AG04450 (cell line): ENCODE data around the gene TSN. TPM values are rescaled to one million over a fixed set of nuclear protein-coding genes. Genes with fewer than 3 reads are reported as not detected.
"Not testable (repeated sequence)": the region's sequence is repeated elsewhere in the genome, so short reads cannot be mapped to it uniquely, and the experiment has no call there.

Experiments used
- CTCF ChIA-PET: fragments of 300-600, 350-600 bp; formaldehyde crosslinking; extraction: SDS; loops from one replicate; lab custom pipeline; 2022; ENCODE audit warnings: antibody characterized with exemption, inconsistent platforms; lab: Charles Lee
- POLR2A ChIA-PET: fragments of 350-600 bp; formaldehyde crosslinking; extraction: SDS; loops from one replicate; lab custom pipeline; 2021; ENCODE audit warnings: antibody characterized with exemption, inconsistent platforms; lab: Yijun Ruan, JAX
- DNase-seq: peaks from one replicate; pipeline ENCODE4 v3.0.0-alpha.2; 2011; ENCODE audit warnings: low read depth, low spot score
- H3K27ac ChIP-seq: one replicate; pipeline ENCODE4 v1.5.1; 2012; ENCODE audit warnings: low read depth, low read length, control low read depth
- H3K27me3 ChIP-seq: one replicate; pipeline ENCODE4 v1.6.0; 2012; ENCODE audit warnings: low read length; ENCODE audit not compliant: control insufficient read depth, insufficient read depth
- H3K4me3 ChIP-seq: 2 replicates; pipeline ENCODE4 v1.5.1; 2011; ENCODE audit warnings: mild to moderate bottlenecking, low read depth, low read length, control low read depth
- H3K9me3 ChIP-seq: 2 replicates; pipeline ENCODE4 v1.5.1; 2012; ENCODE audit warnings: low read length; ENCODE audit not compliant: control insufficient read depth, insufficient read depth
- CTCF ChIP-seq: IDR thresholded peaks from 2 replicates; pipeline ENCODE4 v1.5.1; 2011; ENCODE audit warnings: low read depth, low read length, control low read depth, inconsistent platforms
- polyA plus RNA-seq: library from polyadenylated mRNA; depleted of rRNA; stranded (reverse); fragments of >200 nt; gene quantifications from 2 replicates; pipeline ENCODE4 v1.2.3, GENCODE V29; 2011

Gene TSN
- polyA plus RNA-seq, 1 experiment = 77.3 TPM

GRCh38 chr2:121731366-121731765 lies 24.1 kb upstream of the TSN start:
- ChIA-PET POLR2A (no interaction called here), CTCF (no interaction called here)
- H3K4me3 ChIP-seq = no peak overlapping the region
- TF ChIP-seq CTCF = no peak
- H3K9me3 ChIP-seq = no peaks in the 10 kb centered on the region
- H3K27me3 ChIP-seq = no peaks in the 10 kb centered on the region
- no peak overlapping the region for H3K27ac ChIP-seq
- DNase-seq = no peak

- POLR2A ChIA-PET, DNase-seq, H3K27me3 ChIP-seq, H3K9me3 ChIP-seq, H3K27ac ChIP-seq, H3K4me3 ChIP-seq: not testable (repeated sequence)
- CTCF ChIA-PET = interaction anchor here (0.6 to 1.0 kb wide), 2 partner anchors 14 to 332 kb away, joined by 4 read pairs; no protein-coding TSS in a partner anchor
Observed at GRCh38 chr2:121734544-121734943, 20.9 kb upstream of the TSN start.

- H3K27me3 ChIP-seq = no peaks in the 10 kb centered on the region
- H3K27ac ChIP-seq = no peak overlapping the region
- POLR2A ChIA-PET = interaction anchor here (2.2 kb wide), 1 partner anchor 204 kb away, joined by 30 read pairs; the partner anchor contains the start of gene RNU4ATAC
- no peak for TF ChIP-seq CTCF
- CTCF ChIA-PET = interaction anchor here (1.0 to 2.2 kb wide), 4 partner anchors 52 to 333 kb away, joined by 3 to 16 read pairs (median 6); partner anchors contain the start of gene RNU4ATAC
- H3K9me3 ChIP-seq = no peaks in the 10 kb centered on the region; the same call in 1 of the 2 replicates
- peak overlapping the region; percentile 98 for H3K4me3 ChIP-seq
- DNase-seq = no peak
Observed at GRCh38 chr2:121735518-121736074, 19.9 kb upstream of the TSN start.

DNA sequence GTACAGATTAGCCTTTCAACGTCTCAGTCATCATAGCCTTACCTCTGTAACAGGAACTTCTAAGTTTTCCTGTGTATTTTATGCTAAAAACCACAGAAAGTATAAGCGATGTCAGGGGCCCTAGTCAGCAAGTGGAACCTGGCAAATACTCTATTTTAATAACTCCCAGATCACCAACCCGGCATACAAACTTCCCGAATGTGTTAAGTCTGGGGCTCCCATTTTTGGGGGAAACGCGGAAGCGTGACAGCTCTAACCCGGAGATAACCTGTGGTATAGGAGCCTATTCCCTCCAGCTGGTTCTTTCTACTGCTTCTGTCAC lies 19.4 kb upstream of the TSN start:
- TF ChIP-seq CTCF = no peak
- peak overlapping the region; percentile 98 for H3K4me3 ChIP-seq
- peak overlapping the region; percentile 68 for H3K27ac ChIP-seq
- no peaks in the 10 kb centered on the region; the same call in 1 of the 2 replicates for H3K9me3 ChIP-seq
- H3K27me3 ChIP-seq = no peaks in the 10 kb centered on the region
- DNase-seq = no peak
- ChIA-PET POLR2A (interaction anchor here (0.6 to 2.2 kb wide), 5 partner anchors 31 to 205 kb away, joined by 3 to 30 read pairs (median 4); partner anchors contain the start of genes CLASP1 and RNU4ATAC), CTCF (interaction anchor here (0.9 to 2.2 kb wide), 5 partner anchors 52 to 379 kb away, joined by 3 to 16 read pairs (median 4); partner anchors contain the start of gene RNU4ATAC)

- Histone ChIP-seq H3K27me3 (no peaks in the 10 kb centered on the region), H3K9me3 (no peaks in the 10 kb centered on the region; the same call in 1 of the 2 replicates), H3K27ac (peak within 1 kb of the TSS; percentile 68), H3K4me3 (peak within 1 kb of the TSS; percentile 98)
- ChIA-PET POLR2A (interaction anchor here (0.6 to 2.2 kb wide), 5 partner anchors 31 to 206 kb away, joined by 3 to 30 read pairs (median 4); partner anchors contain the start of genes CLASP1 and RNU4ATAC), CTCF (interaction anchor here (0.9 to 2.2 kb wide), 5 partner anchors 51 to 380 kb away, joined by 3 to 16 read pairs (median 4); partner anchors contain the start of gene RNU4ATAC)
- peak; percentile 90 for DNase-seq
- TF ChIP-seq CTCF = no peak
Observed at GRCh38 chr2:121736462-121737336, 18.8 kb upstream of the TSN start, which contains the start of gene NIFK. TSS of gene NIFK (minus strand) at chr2:121736875. CDS start at chr2:121736850, 25 bp downstream.
